ENCODE data around the gene ZNF394. TPM values are rescaled to one million over a fixed set of nuclear protein-coding genes. Genes with fewer than 3 reads are reported as not detected.
A peak's percentile ranks its signal among the peaks of the same experiment; 100 is the strongest.

Gene ZNF394
- total RNA-seq, 1 experiment from 2014 or later: 22.1 TPM

DNA sequence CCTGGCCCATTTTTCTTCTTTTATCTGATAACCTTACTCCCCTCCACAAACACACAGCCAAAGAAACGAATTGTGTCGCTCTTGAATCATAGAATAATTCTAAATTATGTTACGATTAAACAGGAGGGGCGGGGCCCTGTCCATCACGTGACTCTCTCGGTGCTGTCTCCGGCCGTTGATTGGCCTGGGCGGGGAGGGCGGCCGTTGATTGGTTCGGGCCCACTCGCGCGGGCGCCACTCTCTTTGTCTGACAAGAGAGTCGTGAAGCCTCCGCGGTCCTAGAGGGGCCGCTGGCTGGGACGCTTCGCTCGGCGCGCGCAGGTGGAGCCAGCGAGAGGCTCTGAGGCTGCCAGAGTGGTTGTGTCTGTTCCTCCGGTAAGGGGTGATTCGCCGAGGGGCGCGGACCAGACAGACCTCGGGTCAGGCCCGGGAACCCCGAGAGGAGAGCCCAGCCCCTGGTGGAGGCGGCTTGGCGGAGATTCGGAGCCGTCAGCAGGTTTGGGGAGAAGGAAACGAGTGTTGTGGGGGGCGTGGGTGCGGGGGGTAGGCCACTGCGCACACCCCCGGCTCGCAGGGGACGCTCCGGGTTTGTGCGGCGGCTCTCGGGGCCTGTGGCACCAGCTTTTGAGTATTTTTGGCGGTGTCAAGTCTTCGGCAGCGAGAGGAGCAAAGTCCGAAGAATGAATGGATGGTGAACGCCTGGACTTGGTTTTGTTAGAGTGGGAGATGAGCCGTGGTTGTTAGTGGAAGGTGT, 27.3 kb downstream of the ZNF394 start, which contains the start of gene ZNF789:
TSS of gene ZNF789 (plus strand) at position 330 of the 754 bp plus-strand sequence. CDS start 3,567 bp downstream, outside the sequence.
- CTCF ChIA-PET: no interaction called here
- no peaks in the 10 kb centered on the region for H3K9me2 ChIP-seq (ENCODE audit: insufficient read depth)
- TF ChIP-seq, protein P1, sequence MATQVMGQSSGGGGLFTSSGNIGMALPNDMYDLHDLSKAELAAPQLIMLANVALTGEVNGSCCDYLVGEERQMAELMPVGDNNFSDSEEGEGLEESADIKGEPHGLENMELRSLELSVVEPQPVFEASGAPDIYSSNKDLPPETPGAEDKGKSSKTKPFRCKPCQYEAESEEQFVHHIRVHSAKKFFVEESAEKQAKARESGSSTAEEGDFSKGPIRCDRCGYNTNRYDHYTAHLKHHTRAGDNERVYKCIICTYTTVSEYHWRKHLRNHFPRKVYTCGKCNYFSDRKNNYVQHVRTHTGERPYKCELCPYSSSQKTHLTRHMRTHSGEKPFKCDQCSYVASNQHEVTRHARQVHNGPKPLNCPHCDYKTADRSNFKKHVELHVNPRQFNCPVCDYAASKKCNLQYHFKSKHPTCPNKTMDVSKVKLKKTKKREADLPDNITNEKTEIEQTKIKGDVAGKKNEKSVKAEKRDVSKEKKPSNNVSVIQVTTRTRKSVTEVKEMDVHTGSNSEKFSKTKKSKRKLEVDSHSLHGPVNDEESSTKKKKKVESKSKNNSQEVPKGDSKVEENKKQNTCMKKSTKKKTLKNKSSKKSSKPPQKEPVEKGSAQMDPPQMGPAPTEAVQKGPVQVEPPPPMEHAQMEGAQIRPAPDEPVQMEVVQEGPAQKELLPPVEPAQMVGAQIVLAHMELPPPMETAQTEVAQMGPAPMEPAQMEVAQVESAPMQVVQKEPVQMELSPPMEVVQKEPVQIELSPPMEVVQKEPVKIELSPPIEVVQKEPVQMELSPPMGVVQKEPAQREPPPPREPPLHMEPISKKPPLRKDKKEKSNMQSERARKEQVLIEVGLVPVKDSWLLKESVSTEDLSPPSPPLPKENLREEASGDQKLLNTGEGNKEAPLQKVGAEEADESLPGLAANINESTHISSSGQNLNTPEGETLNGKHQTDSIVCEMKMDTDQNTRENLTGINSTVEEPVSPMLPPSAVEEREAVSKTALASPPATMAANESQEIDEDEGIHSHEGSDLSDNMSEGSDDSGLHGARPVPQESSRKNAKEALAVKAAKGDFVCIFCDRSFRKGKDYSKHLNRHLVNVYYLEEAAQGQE (IDR thresholded peaks at IDR 0.05; ENCODE audit: low read depth): no peak
- TF ChIP-seq SIN3A (IDR thresholded peaks at IDR 0.05; ENCODE audit: low read depth) (no peak), POLR2A (IDR thresholded peaks at IDR 0.05; ENCODE audit: borderline replicate concordance, extremely low read depth, insufficient read depth, insufficient read length) (peak; percentile 74), FOSL1 (IDR thresholded peaks at IDR 0.05; ENCODE audit: low read depth) (no peak), ZFX (IDR thresholded peaks at IDR 0.05) (peak; percentile 63; the same call in 1 of the 2 replicates), EZH2 (IDR thresholded peaks at IDR 0.05) (no peak), EZH2phosphoT487 (IDR thresholded peaks at IDR 0.05; ENCODE audit: borderline replicate concordance) (no peak), JUND (IDR thresholded peaks at IDR 0.05) (no peak), YY1 (IDR thresholded peaks at IDR 0.05; ENCODE audit: extremely low read depth, insufficient replicate concordance, low read depth, low read length) (peak; percentile 18), CEBPB (IDR thresholded peaks at IDR 0.05; ENCODE audit: low read depth) (no peak), ELF1 (IDR thresholded peaks at IDR 0.05; ENCODE audit: borderline replicate concordance, low read depth) (no peak), RAD21 (IDR thresholded peaks at IDR 0.05; ENCODE audit: low read depth) (no peak), EGR1 (IDR thresholded peaks at IDR 0.05; ENCODE audit: low read depth) (no peak), SRF (IDR thresholded peaks at IDR 0.05; ENCODE audit: low read depth) (no peak), SP1 (IDR thresholded peaks at IDR 0.05; ENCODE audit: low read depth) (no peak), TCF7L2 (IDR thresholded peaks at IDR 0.05; ENCODE audit: borderline replicate concordance, extremely low read depth, insufficient read depth, insufficient read length) (peak; percentile 24), CBX3 (IDR thresholded peaks at IDR 0.05; ENCODE audit: low read depth) (no peak), ZNF274 (IDR thresholded peaks at IDR 0.05; ENCODE audit: low read depth, low read length) (no peak), POLR2AphosphoS5 (IDR thresholded peaks at IDR 0.05; ENCODE audit: low read depth, low read length) (peak; percentile 87)
- TF ChIP-seq, protein P2, sequence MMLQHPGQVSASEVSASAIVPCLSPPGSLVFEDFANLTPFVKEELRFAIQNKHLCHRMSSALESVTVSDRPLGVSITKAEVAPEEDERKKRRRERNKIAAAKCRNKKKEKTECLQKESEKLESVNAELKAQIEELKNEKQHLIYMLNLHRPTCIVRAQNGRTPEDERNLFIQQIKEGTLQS (IDR thresholded peaks at IDR 0.05): no peak
- TF ChIP-seq, protein P3, sequence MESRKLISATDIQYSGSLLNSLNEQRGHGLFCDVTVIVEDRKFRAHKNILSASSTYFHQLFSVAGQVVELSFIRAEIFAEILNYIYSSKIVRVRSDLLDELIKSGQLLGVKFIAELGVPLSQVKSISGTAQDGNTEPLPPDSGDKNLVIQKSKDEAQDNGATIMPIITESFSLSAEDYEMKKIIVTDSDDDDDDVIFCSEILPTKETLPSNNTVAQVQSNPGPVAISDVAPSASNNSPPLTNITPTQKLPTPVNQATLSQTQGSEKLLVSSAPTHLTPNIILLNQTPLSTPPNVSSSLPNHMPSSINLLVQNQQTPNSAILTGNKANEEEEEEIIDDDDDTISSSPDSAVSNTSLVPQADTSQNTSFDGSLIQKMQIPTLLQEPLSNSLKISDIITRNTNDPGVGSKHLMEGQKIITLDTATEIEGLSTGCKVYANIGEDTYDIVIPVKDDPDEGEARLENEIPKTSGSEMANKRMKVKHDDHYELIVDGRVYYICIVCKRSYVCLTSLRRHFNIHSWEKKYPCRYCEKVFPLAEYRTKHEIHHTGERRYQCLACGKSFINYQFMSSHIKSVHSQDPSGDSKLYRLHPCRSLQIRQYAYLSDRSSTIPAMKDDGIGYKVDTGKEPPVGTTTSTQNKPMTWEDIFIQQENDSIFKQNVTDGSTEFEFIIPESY (IDR thresholded peaks at IDR 0.05; ENCODE audit: extremely low read depth, insufficient replicate concordance, low read length): no peak
- TF ChIP-seq, protein P4, sequence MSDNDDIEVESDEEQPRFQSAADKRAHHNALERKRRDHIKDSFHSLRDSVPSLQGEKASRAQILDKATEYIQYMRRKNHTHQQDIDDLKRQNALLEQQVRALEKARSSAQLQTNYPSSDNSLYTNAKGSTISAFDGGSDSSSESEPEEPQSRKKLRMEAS (IDR thresholded peaks at IDR 0.05): no peak

More for the DNA sequence above, 27.3 kb downstream of the ZNF394 start, which contains the start of gene ZNF789:
- ChIA-PET RAD21 (ENCODE audit: low non-redundant PET in 1 of 2, low total read pairs in 2 of 2, uncharacterized antibody in 2 of 2, unreplicated experiment in 2 of 2) (no interaction called here), POLR2A (interaction anchor here (0.9 to 1.0 kb wide), 3 partner anchors 27 to 85 kb away, joined by 4 to 5 read pairs (median 5); partner anchors contain the start of genes ZKSCAN5, ZNF394 and ZNF655)
- H3K4me3 ChIP-seq (replicated peaks in 1 of 2; ENCODE audit: low read depth in 1 of 2, low read length in 2 of 2): peak within 1 kb of the TSS; percentile 81
- no peaks in the 10 kb centered on the region for H3K36me3 ChIP-seq (ENCODE audit: control insufficient read depth in 1 of 2, insufficient read depth in 2 of 2, low read length in 2 of 2)
- peak within 1 kb of the TSS; percentile 81 for H3K9ac ChIP-seq (ENCODE audit: low read length)
- H3K27me3 ChIP-seq (ENCODE audit: insufficient read depth, low read length): no peaks in the 10 kb centered on the region
- peak; percentile 95 for ATAC-seq
- peak within 1 kb of the TSS; percentile 77 for H3K4me2 ChIP-seq (ENCODE audit: low read length)
- H2AFZ ChIP-seq (ENCODE audit: low read depth, low read length, poor library complexity, severe bottlenecking): no peak within 1 kb of the TSS
- H4K20me1 ChIP-seq (ENCODE audit: insufficient read depth): no peaks in the 10 kb centered on the region
- peak within 1 kb of the TSS; percentile 93 for H3K27ac ChIP-seq (ENCODE audit: low read depth, low read length)
- peak; percentile 92 for DNase-seq (ENCODE audit: low read depth, low spot score)
- H3K79me2 ChIP-seq (ENCODE audit: insufficient read depth, low read length): peaks cover 47% of the 10 kb centered on the region
- BruUV-seq (replicated peaks): no TSS peak
- intact Hi-C loops (cut with micrococcal nuclease): loop anchor here (2.0 kb wide), 1 partner anchor 28 kb away; the partner anchor contains the start of gene ZNF394
- peaks cover 0 to 13% of the 10 kb centered on the region in 2 experiments; a peak in 2 of 4 replicates for H3K4me1 ChIP-seq (ENCODE audit: control insufficient read depth in 1 of 2, insufficient read depth in 2 of 2, low read length in 2 of 2)
- no peaks in the 10 kb centered on the region for H3K9me3 ChIP-seq (ENCODE audit: control insufficient read depth in 1 of 2, insufficient read depth in 1 of 2, low read depth in 1 of 2, low read length in 2 of 2)

All from HCT116 (cell line).